Measurements from ENCODE around the gene UQCC5. TPM values are rescaled to one million over a fixed set of nuclear protein-coding genes. Genes with fewer than 3 reads are reported as not detected.

The UQCC5 gene
- polyA plus RNA-seq, 1 donor from 2014 or later: 20.5 TPM

DNA sequence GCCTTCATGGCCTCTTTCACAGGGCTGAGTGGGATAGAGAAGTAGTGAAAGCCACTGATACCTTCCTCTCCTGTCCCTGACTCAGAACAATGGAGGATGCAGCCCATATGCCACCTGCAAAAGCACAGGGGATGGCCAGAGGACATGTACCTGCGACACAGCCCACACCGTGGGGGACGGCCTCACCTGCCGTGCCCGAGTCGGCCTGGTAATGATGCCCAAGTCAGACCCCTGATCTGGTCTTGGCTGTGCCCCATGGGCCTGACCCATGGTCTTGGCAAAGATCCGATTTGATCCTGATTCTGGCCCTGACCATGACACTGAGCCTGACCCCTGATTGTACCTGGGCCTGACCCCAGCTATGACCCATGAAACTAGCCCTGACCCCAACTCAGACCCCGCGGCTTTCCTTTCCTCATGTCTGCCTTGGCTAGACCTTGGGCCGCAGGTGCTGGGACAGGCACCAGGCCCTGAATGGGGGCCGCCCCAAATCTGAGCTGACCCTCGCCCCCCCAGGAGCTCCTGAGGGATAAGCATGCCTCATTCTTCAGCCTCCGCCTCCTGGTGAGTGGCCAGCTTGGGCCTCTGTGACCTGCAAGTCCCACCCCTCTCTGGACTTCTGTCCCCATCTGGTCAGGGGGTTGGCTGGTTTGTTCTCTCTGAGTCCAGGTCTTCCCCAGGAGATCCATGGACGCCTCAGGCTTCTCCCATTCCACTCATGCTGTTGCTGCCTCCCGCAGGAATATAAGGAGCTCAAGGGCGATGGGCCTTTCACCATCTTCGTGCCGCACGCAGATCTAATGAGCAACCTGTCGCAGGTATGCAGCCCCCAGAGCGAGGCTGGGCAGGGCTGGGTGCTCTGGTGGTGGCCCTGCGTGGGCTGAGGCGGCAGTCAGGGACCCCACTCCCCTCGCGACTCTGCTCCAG, 18.3 kb upstream of the UQCC5 start:
- no peak overlapping the region for H3K4me3 ChIP-seq (ENCODE audit: low read length)
- H3K9me2 ChIP-seq (ENCODE audit: insufficient read depth, low read length): no peaks in the 10 kb centered on the region
- no peaks in the 10 kb centered on the region for H4K20me1 ChIP-seq (ENCODE audit: insufficient read depth)
- no peaks in the 10 kb centered on the region for H3K79me2 ChIP-seq (replicated peaks; ENCODE audit: insufficient read depth, low read length)
- H3K9ac ChIP-seq (ENCODE audit: low read length): no peak overlapping the region
- H3F3A ChIP-seq (ENCODE audit: insufficient read depth, low read length, poor library complexity, severe bottlenecking): no peaks in the 10 kb centered on the region
- no peaks in the 10 kb centered on the region for H3K27me3 ChIP-seq (ENCODE audit: insufficient read depth, low read depth, low read length)
- H3K4me2 ChIP-seq (ENCODE audit: low read length): no peak overlapping the region
- H3K9me3 ChIP-seq (ENCODE audit: low read length): no peaks in the 10 kb centered on the region
- H3K27ac ChIP-seq (ENCODE audit: low read length): no peak overlapping the region
- H3K36me3 ChIP-seq (ENCODE audit: insufficient read depth, low read length): no peaks in the 10 kb centered on the region
- no peak for TF ChIP-seq TAF1 (IDR thresholded peaks at IDR 0.05; ENCODE audit: low read depth)
- TF ChIP-seq EZH2 (IDR thresholded peaks at IDR 0.05; ENCODE audit: borderline replicate concordance, insufficient read depth, low read length, poor library complexity, severe bottlenecking): no peak
- TF ChIP-seq POLR2AphosphoS5 (IDR thresholded peaks at IDR 0.05): no peak
- TF ChIP-seq, protein P1, sequence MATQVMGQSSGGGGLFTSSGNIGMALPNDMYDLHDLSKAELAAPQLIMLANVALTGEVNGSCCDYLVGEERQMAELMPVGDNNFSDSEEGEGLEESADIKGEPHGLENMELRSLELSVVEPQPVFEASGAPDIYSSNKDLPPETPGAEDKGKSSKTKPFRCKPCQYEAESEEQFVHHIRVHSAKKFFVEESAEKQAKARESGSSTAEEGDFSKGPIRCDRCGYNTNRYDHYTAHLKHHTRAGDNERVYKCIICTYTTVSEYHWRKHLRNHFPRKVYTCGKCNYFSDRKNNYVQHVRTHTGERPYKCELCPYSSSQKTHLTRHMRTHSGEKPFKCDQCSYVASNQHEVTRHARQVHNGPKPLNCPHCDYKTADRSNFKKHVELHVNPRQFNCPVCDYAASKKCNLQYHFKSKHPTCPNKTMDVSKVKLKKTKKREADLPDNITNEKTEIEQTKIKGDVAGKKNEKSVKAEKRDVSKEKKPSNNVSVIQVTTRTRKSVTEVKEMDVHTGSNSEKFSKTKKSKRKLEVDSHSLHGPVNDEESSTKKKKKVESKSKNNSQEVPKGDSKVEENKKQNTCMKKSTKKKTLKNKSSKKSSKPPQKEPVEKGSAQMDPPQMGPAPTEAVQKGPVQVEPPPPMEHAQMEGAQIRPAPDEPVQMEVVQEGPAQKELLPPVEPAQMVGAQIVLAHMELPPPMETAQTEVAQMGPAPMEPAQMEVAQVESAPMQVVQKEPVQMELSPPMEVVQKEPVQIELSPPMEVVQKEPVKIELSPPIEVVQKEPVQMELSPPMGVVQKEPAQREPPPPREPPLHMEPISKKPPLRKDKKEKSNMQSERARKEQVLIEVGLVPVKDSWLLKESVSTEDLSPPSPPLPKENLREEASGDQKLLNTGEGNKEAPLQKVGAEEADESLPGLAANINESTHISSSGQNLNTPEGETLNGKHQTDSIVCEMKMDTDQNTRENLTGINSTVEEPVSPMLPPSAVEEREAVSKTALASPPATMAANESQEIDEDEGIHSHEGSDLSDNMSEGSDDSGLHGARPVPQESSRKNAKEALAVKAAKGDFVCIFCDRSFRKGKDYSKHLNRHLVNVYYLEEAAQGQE (IDR thresholded peaks at IDR 0.05; ENCODE audit: borderline replicate concordance): no peak
- TF ChIP-seq CTCF (IDR thresholded peaks at IDR 0.05; ENCODE audit: poor library complexity, severe bottlenecking): no peak
- no peak for TF ChIP-seq SMC3 (conservative IDR thresholded peaks at IDR 0.05; ENCODE audit: poor library complexity)
- no peak for TF ChIP-seq RAD21 (conservative IDR thresholded peaks at IDR 0.05)
- TF ChIP-seq MXI1 (conservative IDR thresholded peaks at IDR 0.05; ENCODE audit: poor library complexity, severe bottlenecking): no peak
- TF ChIP-seq EP300 (conservative IDR thresholded peaks at IDR 0.05; ENCODE audit: poor library complexity, severe bottlenecking): no peak
- no peak overlapping the region for H2AFZ ChIP-seq (ENCODE audit: low read depth, low read length)

DNA sequence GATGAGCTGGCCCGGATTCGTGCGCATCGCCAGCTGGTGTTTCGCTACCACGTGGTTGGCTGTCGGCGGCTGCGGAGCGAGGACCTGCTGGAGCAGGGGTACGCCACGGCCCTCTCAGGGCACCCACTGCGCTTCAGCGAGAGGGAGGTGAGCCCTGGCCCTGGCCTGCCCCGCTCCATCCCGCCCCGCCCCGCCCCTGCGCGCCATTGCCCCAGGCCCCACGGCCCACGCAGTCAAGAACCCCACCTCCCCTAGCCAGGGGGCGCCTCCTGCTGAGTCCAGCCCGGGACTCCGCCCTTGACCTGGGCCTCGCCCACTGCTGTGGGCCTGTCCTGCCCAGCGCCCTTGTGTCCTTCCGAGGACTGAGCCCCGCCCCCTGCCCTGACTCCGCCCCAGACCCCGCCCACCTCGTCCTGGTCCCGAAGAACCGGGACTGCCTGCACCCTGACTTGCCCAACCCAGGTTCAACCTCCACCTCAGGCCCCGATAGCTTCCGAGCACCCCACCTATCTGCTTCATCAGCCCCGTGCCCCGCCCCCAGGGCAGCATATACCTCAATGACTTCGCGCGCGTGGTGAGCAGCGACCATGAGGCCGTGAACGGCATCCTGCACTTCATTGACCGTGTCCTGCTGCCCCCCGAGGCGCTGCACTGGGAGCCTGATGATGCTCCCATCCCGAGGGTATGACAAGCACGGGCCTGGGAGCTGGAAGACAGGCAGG, 17.5 kb upstream of the UQCC5 start:
- Histone ChIP-seq H3F3A (ENCODE audit: insufficient read depth, low read length, poor library complexity, severe bottlenecking) (no peaks in the 10 kb centered on the region), H3K4me3 (ENCODE audit: low read length) (no peak overlapping the region), H2AFZ (ENCODE audit: low read depth, low read length) (no peak overlapping the region), H3K9ac (ENCODE audit: low read length) (no peak overlapping the region), H4K20me1 (ENCODE audit: insufficient read depth) (no peaks in the 10 kb centered on the region), H3K79me2 (replicated peaks; ENCODE audit: insufficient read depth, low read length) (no peaks in the 10 kb centered on the region), H3K27ac (ENCODE audit: low read length) (no peak overlapping the region), H3K27me3 (ENCODE audit: insufficient read depth, low read depth, low read length) (no peaks in the 10 kb centered on the region), H3K4me2 (ENCODE audit: low read length) (no peak overlapping the region), H3K36me3 (ENCODE audit: insufficient read depth, low read length) (no peaks in the 10 kb centered on the region), H3K9me3 (ENCODE audit: low read length) (no peaks in the 10 kb centered on the region), H3K9me2 (ENCODE audit: insufficient read depth, low read length) (no peaks in the 10 kb centered on the region)
- TF ChIP-seq SMC3 (conservative IDR thresholded peaks at IDR 0.05; ENCODE audit: poor library complexity) (no peak), RAD21 (conservative IDR thresholded peaks at IDR 0.05) (no peak), EZH2 (IDR thresholded peaks at IDR 0.05; ENCODE audit: borderline replicate concordance, insufficient read depth, low read length, poor library complexity, severe bottlenecking) (no peak), TAF1 (IDR thresholded peaks at IDR 0.05; ENCODE audit: low read depth) (no peak)
